T-helper 17 cell (primary cell): ENCODE data around the gene ADGRL3. TPM values are rescaled to one million over a fixed set of nuclear protein-coding genes. Genes with fewer than 3 reads are reported as not detected.
"Not testable (repeated sequence)": the region's sequence is repeated elsewhere in the genome, so short reads cannot be mapped to it uniquely, and the experiment has no call there.

Experiments
- ATAC-seq: fragments of 150-1000 bp; cut with Tn5 transposase; 2 replicates; pipeline ENCODE4 v1.10.0; 2021; ENCODE audit warnings: mild to moderate bottlenecking, moderate library complexity
- DNase-seq, 3 donors: peaks; one replicate each; pipeline versions ENCODE4 v3.0.0 to v3.0.0-alpha.2; 2020 to 2021
- H3K9me3 ChIP-seq: one replicate; pipeline ENCODE4 v1.7.0; 2013; ENCODE audit warnings: low read length, mild to moderate bottlenecking; ENCODE audit not compliant: control insufficient read depth, poor library complexity, severe bottlenecking
- H3K27ac Mint-ChIP-seq: one replicate; pipeline ENCODE4 v1.8.0; 2022; ENCODE audit warnings: mild to moderate bottlenecking, moderate library complexity, mixed read lengths
- H3K27me3 Mint-ChIP-seq: one replicate; pipeline ENCODE4 v1.8.0; 2022; ENCODE audit warnings: mixed read lengths
- H3K36me3 Mint-ChIP-seq: one replicate; pipeline ENCODE4 v1.8.0; 2022; ENCODE audit warnings: low read depth, mixed read lengths
- H3K4me1 Mint-ChIP-seq: one replicate; pipeline ENCODE4 v1.8.0; 2022; ENCODE audit warnings: mild to moderate bottlenecking, mixed read lengths
- H3K4me3 Mint-ChIP-seq: one replicate; pipeline ENCODE4 v1.8.0; 2022; ENCODE audit warnings: mild to moderate bottlenecking, moderate library complexity, mixed read lengths
- total RNA-seq, 4 donors: library from RNA in 2 of 4; stranded (reverse) in 2 of 4; gene quantifications; one replicate each; pipeline ENCODE4 v1.2.3 and lab custom pipeline; 2022 to 2026

Gene ADGRL3
- total RNA-seq, 2 donors from 2014 or later: not detected

DNA sequence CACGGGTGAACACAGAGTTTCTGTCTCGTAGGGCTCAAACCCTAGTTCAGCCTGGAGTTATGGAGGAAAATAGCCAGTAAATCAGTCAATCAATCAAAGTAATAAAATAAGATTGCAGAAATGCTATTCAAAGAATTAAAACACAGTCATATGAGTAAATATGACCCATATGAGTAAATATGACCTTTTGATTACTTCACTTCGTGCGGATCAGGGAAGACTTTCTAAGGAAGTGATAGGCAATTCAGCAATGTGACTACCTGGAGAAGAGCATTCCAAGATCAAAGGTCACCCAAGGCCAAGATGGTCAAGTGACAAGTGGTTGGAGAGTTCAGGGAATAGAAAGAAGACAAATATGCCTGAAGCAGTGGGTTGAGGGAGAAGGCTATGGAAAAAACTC, 722.6 kb downstream of the ADGRL3 start:
- Mint-ChIP-seq H3K36me3 (no peaks in the 10 kb centered on the region), H3K27ac (no peak overlapping the region), H3K4me3 (no peak overlapping the region), H3K4me1 (no peaks in the 10 kb centered on the region), H3K27me3 (no peaks in the 10 kb centered on the region)
- no peak for ATAC-seq
- no peaks in the 10 kb centered on the region for H3K9me3 ChIP-seq
- DNase-seq: no peak

DNA sequence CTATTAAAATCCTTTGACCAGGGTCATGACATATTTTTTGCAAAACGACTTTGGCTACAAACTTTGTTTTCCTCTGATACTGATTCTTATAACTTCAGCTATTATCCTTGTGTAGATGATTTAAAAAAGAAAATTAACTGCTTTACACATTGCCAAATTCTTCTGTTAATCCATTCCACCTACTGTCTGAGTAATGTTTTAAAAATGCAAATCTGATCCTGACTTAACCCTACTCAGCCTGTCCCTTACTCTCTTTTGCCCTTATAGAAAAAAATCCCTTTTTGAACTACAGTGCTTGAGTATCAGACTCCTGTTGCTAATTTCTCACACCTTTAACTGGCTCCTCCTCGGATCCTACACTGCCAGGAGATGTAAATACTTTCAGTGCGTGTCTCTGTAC, 723.1 kb downstream of the ADGRL3 start:
- H3K4me3 Mint-ChIP-seq: no peak overlapping the region
- DNase-seq (no peak), ATAC-seq (no peak)
- no peaks in the 10 kb centered on the region for H3K4me1 Mint-ChIP-seq
- no peaks in the 10 kb centered on the region for H3K9me3 ChIP-seq
- H3K36me3 Mint-ChIP-seq: no peaks in the 10 kb centered on the region
- no peak overlapping the region for H3K27ac Mint-ChIP-seq
- H3K27me3 Mint-ChIP-seq: no peaks in the 10 kb centered on the region

DNA sequence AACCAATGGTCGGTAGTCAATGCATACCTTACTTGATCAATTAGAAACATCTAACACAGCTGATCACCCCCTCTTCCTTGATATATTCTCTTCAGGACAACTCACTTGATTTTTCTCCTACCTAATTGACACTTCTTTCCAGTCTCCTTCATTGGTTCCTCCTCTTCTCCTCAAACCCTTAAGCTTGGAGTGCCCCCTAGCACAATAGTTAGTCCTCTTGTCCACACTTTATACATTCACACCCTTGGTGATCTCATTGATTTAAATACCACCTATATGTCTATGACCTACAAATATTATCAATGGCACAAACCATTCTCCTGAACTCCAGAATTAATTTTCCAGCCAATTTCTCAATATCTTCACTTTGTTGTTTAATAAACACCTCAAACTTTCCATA, 724.0 kb downstream of the ADGRL3 start:
- no peaks in the 10 kb centered on the region for H3K36me3 Mint-ChIP-seq
- H3K9me3 ChIP-seq: no peaks in the 10 kb centered on the region
- no peak overlapping the region for H3K4me3 Mint-ChIP-seq
- no peak for DNase-seq
- ATAC-seq: no peak
- H3K27me3 Mint-ChIP-seq: no peaks in the 10 kb centered on the region
- H3K27ac Mint-ChIP-seq: no peak overlapping the region
- H3K4me1 Mint-ChIP-seq: no peaks in the 10 kb centered on the region

DNA sequence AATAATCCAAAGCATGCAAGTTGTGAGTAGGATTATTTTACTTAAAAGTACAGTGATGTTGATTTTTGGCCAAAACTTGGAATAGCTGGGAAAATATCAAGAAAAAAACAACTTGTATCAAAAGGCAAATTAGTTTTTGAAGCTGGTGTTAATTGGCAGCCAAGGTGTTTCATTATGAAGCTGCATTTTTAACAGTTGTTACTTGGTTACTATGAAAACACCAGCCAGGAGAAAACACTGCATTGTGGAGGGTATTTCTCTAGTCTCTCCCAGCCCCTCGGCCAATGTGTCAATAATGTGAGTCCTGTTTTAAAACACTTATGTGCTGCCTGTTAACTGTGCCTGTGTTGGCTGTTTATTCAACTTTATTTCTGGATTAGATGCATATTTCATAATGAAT, 733.4 kb downstream of the ADGRL3 start:
- no peaks in the 10 kb centered on the region for H3K27me3 Mint-ChIP-seq
- no peak overlapping the region for H3K4me3 Mint-ChIP-seq
- no peaks in the 10 kb centered on the region for H3K4me1 Mint-ChIP-seq
- no peaks in the 10 kb centered on the region for H3K36me3 Mint-ChIP-seq
- H3K9me3 ChIP-seq: no peaks in the 10 kb centered on the region
- H3K27ac Mint-ChIP-seq: no peak overlapping the region
- no peak for ATAC-seq
- no peak for DNase-seq

DNA sequence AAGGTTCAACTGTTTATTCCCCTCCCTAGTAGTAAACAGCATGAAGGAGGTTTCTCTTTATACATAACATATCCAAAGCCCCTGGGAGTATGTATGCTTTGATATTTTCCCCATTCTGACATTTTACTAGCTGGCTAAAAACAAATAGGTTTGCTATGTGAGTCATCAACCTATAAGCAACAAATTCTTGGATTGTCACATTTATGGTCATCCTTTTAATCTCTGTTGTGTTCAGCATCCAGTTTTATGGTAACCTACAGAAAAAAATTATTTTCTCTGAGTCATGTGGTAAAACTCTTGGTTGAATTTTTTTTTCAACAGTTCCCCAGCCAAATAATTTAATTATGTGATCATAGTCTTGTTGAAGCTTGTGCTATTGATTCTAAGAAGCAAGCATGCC, 734.1 kb downstream of the ADGRL3 start:
- Mint-ChIP-seq H3K4me1 (no peaks in the 10 kb centered on the region), H3K4me3 (no peak overlapping the region), H3K27me3 (no peaks in the 10 kb centered on the region), H3K27ac (no peak overlapping the region), H3K36me3 (no peaks in the 10 kb centered on the region)
- DNase-seq (no peak), ATAC-seq (no peak)
- no peaks in the 10 kb centered on the region for H3K9me3 ChIP-seq

DNA sequence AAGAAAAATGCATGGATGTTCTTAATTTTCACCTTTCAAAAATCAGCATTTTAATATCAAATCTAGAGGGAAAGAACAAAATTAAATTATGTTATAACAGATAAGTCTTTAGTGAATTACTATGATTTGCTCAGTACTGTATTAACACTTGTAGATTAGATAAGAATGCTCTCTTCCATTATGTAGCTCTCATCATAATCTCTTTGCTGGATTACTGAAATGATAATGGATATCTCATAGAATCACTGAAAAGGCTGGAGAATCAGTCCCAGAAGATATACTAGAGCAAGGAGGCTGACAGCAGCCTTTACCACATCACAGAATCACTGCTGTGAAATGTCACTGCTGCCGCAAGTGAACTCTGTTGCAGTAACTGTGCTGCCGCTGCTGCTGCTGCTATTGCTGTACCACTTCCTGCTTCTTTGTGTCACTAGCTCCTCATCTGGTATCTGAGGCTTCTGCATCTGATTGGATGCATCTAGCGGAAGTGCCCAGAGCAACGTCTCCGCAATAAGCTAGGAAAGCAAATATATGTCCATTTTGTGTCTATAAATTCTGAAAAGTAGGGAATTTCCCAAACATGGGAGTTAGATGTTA, 738.2 kb downstream of the ADGRL3 start:
- peak; percentile 62 for ATAC-seq
- Mint-ChIP-seq H3K27ac (no peak overlapping the region), H3K4me3 (no peak overlapping the region), H3K27me3 (no peaks in the 10 kb centered on the region), H3K4me1 (no peaks in the 10 kb centered on the region), H3K36me3 (no peaks in the 10 kb centered on the region)
- DNase-seq: no peak
- no peaks in the 10 kb centered on the region for H3K9me3 ChIP-seq

DNA sequence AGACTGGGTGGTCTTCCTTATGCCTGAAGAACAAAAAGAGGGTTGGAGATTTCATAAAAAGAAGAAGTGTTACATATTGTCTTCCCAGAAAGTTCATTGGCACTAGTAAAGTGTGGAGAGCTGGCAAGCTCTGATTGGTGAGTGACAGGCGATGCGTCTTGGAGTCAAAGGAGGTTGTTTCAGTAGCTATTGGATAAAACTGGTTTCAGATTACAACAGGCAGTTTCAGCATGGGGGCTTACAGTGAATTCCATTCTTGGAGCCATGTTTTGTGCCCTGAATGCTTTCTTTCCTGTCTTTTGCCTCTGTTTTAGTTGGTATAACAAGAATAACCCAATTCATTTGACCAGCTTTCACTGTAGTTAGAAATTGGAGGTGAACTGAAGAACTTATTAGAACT, 750.5 kb downstream of the ADGRL3 start:
- Mint-ChIP-seq H3K4me1 (no peaks in the 10 kb centered on the region), H3K27me3 (no peaks in the 10 kb centered on the region), H3K4me3 (no peak overlapping the region), H3K36me3 (no peaks in the 10 kb centered on the region), H3K27ac (no peak overlapping the region)
- no peak for DNase-seq
- no peak for ATAC-seq
- H3K9me3 ChIP-seq: no peaks in the 10 kb centered on the region

DNA sequence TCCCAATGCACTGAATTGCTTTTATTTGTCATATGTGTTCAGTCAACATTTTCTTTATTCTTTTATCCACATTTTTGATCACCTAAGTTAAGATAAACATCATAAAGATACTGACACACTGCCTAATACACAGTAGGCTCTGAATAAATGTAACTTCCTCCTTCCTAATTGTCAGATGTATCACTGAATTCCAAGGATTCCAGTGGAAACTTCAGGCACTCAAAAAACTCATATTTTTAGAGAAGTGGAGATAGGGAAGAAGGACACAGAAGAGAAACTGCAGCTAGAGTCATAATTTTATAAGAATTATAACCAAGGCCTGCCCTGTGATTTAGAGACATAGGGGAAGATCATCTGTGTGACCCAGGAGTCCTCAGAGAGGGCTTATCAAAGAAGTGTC, 753.3 kb downstream of the ADGRL3 start:
- H3K4me3 Mint-ChIP-seq: no peak overlapping the region
- no peaks in the 10 kb centered on the region for H3K4me1 Mint-ChIP-seq
- no peak for ATAC-seq
- no peak overlapping the region for H3K27ac Mint-ChIP-seq
- no peaks in the 10 kb centered on the region for H3K27me3 Mint-ChIP-seq
- H3K9me3 ChIP-seq: no peaks in the 10 kb centered on the region
- DNase-seq: no peak
- no peaks in the 10 kb centered on the region for H3K36me3 Mint-ChIP-seq

DNA sequence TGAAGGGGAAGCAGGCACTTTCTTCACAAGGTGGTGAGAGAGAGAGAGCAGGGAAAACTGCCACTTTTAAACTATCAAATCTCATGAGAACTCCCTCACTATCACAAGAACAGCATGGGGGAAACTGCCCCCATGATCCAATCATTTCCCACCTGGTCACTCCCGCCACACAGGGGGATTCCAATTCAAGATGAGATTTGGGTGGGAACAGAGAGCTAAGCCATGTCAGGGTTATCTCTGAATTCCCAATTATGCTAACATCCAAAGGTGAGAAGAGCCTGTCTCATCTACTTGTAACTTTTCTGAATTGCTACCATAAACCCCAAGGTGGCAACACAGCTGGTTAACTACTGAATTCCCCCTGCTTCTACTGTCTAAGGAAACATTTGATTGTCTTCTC, 758.5 kb downstream of the ADGRL3 start:
- Mint-ChIP-seq H3K4me1 (no peaks in the 10 kb centered on the region), H3K4me3 (no peak overlapping the region), H3K27me3 (no peaks in the 10 kb centered on the region), H3K36me3 (peaks cover 2% of the 10 kb centered on the region), H3K27ac (no peak overlapping the region)
- DNase-seq (no peak), ATAC-seq (no peak)
- no peaks in the 10 kb centered on the region for H3K9me3 ChIP-seq

DNA sequence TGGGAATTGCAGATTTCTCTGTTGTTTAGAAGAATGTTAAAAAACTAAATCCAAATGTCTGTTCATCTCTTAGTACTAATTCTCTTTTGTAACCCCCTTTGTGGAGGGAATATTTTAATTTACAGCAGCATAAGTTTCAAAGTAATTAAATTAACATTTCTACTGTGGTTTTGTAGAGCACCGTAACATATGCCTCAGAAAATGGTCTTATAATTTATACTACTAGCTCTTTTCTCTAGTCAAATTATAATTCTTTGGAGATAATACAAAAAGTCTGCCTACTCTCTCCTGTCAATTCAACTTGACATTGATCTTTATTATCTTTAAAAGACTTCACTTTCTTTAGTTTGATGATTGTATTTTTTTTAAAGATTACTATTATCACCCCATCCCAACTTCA, 759.0 kb downstream of the ADGRL3 start:
- Mint-ChIP-seq H3K4me1 (no peaks in the 10 kb centered on the region), H3K4me3 (no peak overlapping the region), H3K27ac (no peak overlapping the region), H3K27me3 (no peaks in the 10 kb centered on the region), H3K36me3 (peaks cover 2% of the 10 kb centered on the region)
- no peaks in the 10 kb centered on the region for H3K9me3 ChIP-seq
- ATAC-seq (no peak), DNase-seq (no peak)

DNA sequence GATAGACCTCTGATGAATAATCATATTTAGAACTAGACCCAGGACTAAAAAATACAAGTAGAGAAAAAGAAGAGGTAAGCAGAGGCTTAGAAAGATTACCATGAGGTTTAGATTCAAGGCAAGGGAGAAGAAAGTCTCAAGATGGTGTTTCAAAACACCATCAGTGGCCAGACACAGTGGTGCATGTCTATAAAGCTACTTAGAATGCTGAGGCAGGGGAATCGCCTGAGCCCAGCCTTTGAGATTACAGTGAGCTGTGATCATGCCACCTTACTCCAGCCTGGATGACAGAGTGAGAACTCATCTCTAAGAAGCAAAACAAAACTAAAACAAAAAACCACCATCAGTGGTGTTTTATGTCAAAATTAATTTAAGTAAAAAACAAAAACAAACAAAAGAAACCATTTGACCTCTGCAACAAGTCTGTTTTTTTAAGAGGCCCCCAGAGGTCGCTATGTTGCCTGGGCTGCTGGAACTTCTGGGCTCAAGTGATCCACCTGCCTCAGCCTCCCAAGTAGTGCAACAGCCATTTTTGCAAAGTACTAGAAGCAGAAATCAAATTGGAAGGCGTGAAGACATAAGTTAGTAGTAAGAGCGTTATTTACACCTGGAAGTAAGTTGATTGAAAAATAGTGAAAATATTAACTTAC, 784.3 kb downstream of the ADGRL3 start:
- H3K27ac Mint-ChIP-seq: no peak overlapping the region

DNA sequence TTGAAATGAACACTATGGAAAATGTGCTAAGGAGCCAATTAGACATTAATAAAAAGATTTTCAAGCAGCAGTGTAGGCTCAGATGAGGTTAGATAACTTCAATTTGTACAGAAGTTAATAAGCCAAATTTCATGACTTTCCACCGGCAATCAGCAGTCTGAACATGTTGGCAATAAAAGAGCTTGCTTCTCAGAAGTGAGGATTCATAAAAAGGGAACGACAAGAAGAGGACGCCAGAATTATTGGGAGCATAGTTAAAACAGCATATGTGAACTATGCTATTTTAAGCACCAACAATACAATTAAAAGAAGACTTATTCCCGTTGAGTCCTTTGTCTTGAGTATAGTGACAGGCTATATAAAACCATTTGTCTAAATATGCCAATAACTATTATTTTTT, 785.3 kb downstream of the ADGRL3 start:
- Mint-ChIP-seq H3K4me1 (no peaks in the 10 kb centered on the region), H3K27me3 (no peaks in the 10 kb centered on the region), H3K4me3 (no peak overlapping the region), H3K36me3 (no peaks in the 10 kb centered on the region), H3K27ac (no peak overlapping the region)
- ATAC-seq (no peak), DNase-seq (no peak)
- H3K9me3 ChIP-seq: no peaks in the 10 kb centered on the region

More for the DNA sequence above, 784.3 kb downstream of the ADGRL3 start:
- Mint-ChIP-seq H3K36me3 (no peaks in the 10 kb centered on the region), H3K4me1 (no peaks in the 10 kb centered on the region), H3K27me3 (no peaks in the 10 kb centered on the region), H3K4me3 (no peak overlapping the region)
- no peak for ATAC-seq
- no peaks in the 10 kb centered on the region for H3K9me3 ChIP-seq
- no peak for DNase-seq

DNA sequence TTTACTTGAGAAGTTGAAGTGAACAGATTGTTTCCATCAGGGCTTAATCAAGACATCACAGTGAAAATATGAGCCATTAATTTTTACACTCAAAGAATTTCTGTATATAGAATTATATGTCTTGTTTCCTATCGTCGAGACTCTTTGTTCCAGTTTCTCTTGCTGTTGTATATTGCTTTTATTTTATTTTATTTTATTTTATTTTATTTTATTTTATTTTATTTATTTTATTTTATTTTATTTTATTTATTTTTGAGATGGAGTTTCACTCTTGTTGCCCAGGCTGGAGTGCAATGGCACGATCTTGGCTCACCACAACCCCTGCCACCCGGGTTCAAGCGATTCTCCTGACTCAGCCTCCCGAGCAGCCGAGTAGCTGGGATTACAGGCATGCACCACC, 786.8 kb downstream of the ADGRL3 start:
- ATAC-seq, H3K4me1 Mint-ChIP-seq, H3K36me3 Mint-ChIP-seq, H3K9me3 ChIP-seq, H3K4me3 Mint-ChIP-seq, DNase-seq, H3K27me3 Mint-ChIP-seq, H3K27ac Mint-ChIP-seq: not testable (repeated sequence)

DNA sequence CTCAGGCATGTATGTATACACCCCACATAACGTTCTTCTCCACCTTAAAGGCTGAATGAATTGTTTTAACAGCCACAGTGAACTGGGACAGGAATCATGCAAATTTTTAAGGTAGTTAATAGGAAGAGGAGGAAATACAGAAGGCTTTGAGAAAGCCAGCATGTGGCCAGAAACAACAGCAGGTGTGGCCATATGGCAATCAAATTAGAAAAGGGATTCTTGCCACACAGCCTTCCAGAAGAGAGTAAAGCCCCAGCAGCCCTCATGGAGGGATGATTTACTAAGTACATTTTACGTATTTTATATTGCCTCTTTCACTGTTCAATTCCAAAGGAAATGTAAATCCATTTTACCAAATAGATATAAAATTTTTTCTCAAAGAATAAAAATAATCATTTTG, 792.2 kb downstream of the ADGRL3 start:
- ATAC-seq (no peak), DNase-seq (no peak)
- H3K36me3 Mint-ChIP-seq: no peaks in the 10 kb centered on the region
- H3K27ac Mint-ChIP-seq: no peak overlapping the region
- H3K4me3 Mint-ChIP-seq: no peak overlapping the region
- no peaks in the 10 kb centered on the region for H3K4me1 Mint-ChIP-seq
- H3K27me3 Mint-ChIP-seq: no peaks in the 10 kb centered on the region
- H3K9me3 ChIP-seq: no peaks in the 10 kb centered on the region
